GM21390 (cell line): Measurements from ENCODE around the gene MYO18A.

Source experiments
- ATAC-seq: cut with Tn5 transposase; IDR thresholded peaks from one replicate; pipeline ENCODE4 v1.9.1; 2021; ENCODE audit not compliant: unreplicated experiment

The MYO18A gene

GRCh38 chr17:29060475-29060874, 119.7 kb downstream of the MYO18A start:
- ATAC-seq, result no peak

- no peak for ATAC-seq
These were observed 120.9 kb downstream of the MYO18A start for GRCh38 chr17:29059281-29059680.

GRCh38 chr17:29058391-29058790, 121.8 kb downstream of the MYO18A start:
- no peak for ATAC-seq

- no peak for ATAC-seq
These were observed 122.8 kb downstream of the MYO18A start for GRCh38 chr17:29057361-29057760.

GRCh38 chr17:29054835-29055234, 125.4 kb downstream of the MYO18A start:
- no peak for ATAC-seq

GRCh38 chr17:29051731-29052130, 128.5 kb downstream of the MYO18A start:
- ATAC-seq, result no peak

- no peak for ATAC-seq
These were observed 129.0 kb downstream of the MYO18A start for GRCh38 chr17:29051194-29051593.

- ATAC-seq, result no peak
These were observed 130.0 kb downstream of the MYO18A start for GRCh38 chr17:29050176-29050575.

- ATAC-seq, result no peak
These were observed 130.6 kb downstream of the MYO18A start for GRCh38 chr17:29049541-29050145.

- no peak for ATAC-seq
These were observed 131.5 kb downstream of the MYO18A start for GRCh38 chr17:29048440-29049368.

GRCh38 chr17:29046473-29046839, 133.7 kb downstream of the MYO18A start:
- ATAC-seq, result no peak

GRCh38 chr17:29045734-29046472, 134.3 kb downstream of the MYO18A start:
- no peak for ATAC-seq

GRCh38 chr17:29045026-29045425, 135.2 kb downstream of the MYO18A start:
- ATAC-seq, result no peak

- no peak for ATAC-seq
These were observed 136.6 kb downstream of the MYO18A start for GRCh38 chr17:29043539-29044145.

GRCh38 chr17:29042679-29043538, 137.3 kb downstream of the MYO18A start, which contains the start of gene PIPOX:
PIPOX (plus strand) TSS chr17:29043141; CDS start chr17:29043226, 85 bp downstream.
- ATAC-seq, result no peak

- ATAC-seq, result no peak
These were observed 138.0 kb downstream of the MYO18A start for GRCh38 chr17:29042026-29042678.

- no peak for ATAC-seq
These were observed 138.6 kb downstream of the MYO18A start for GRCh38 chr17:29041571-29041970.

- no peak for ATAC-seq
These were observed 139.1 kb downstream of the MYO18A start for GRCh38 chr17:29041091-29041490.

- no peak for ATAC-seq
These were observed 140.2 kb downstream of the MYO18A start for GRCh38 chr17:29039764-29040598.
